GM19238 (cell line): Measurements from ENCODE around the gene CXCL9.
"Not testable (repeated sequence)": the region's sequence is repeated elsewhere in the genome, so short reads cannot be mapped to it uniquely, and the experiment has no call there.

Experiments
- DNase-seq: peaks from one replicate; pipeline ENCODE4 v3.0.0; 2011; ENCODE audit warnings: low spot score; ENCODE audit not compliant: insufficient read length

CXCL9 gene

GRCh38 chr4:76012388-76012801 lies 5.1 kb upstream of the CXCL9 start:
- DNase-seq, result no peak

- no peak for DNase-seq
Observed at GRCh38 chr4:76011700-76012387, 4.5 kb upstream of the CXCL9 start.

GRCh38 chr4:76011018-76011670 lies 3.8 kb upstream of the CXCL9 start:
- DNase-seq, result no peak

DNA sequence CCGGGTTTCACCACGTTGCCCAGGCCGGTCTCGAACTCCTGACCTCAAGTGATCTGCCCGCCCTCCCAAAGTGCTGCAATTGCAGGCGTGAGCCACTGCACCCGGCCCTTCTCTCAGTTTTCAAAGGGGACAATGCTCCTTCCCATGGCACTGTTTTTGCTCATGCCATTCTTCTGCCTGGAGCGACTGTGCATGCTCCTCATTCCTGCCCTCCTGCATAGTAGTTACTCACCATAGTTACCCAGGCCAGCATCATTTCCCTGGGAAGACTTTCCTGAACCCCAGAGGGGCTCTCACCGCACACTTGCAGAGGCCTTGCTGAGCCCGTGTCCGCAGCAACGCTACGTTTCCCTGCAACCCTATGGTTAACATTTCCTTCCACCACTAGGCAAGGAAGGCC lies 3.3 kb upstream of the CXCL9 start:
- no peak for DNase-seq

GRCh38 chr4:76009311-76009710 lies 2.0 kb upstream of the CXCL9 start:
- no peak for DNase-seq

- DNase-seq, result no peak
Observed at GRCh38 chr4:76003620-76004019, 3.7 kb downstream of the CXCL9 start.

GRCh38 chr4:76003035-76003434 lies 4.3 kb downstream of the CXCL9 start:
- no peak for DNase-seq

- no peak for DNase-seq
Observed at GRCh38 chr4:76002176-76002575, 5.1 kb downstream of the CXCL9 start.

DNA sequence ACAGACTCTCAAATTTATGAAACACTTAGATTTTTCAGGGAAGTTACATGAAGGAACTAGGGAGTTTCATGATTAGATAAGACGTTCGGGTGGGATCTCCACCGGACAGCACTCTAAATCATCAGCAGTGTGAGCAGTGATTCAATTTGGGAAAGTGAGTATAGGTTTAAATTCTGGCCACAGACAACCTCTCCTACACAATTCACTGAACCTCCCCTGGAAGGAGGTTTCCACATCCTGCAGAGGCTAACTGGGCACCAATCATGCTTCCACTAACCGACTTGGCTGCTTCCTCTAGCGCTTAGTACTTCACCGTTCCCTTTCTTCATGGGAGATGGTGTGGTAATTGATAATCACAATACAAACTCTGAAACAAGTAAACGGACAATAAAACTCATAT lies 5.6 kb downstream of the CXCL9 start:
- DNase-seq, result no peak

GRCh38 chr4:76000279-76000678 lies 7.0 kb downstream of the CXCL9 start:
- DNase-seq, result no peak

- not testable (repeated sequence) for DNase-seq
Observed at GRCh38 chr4:75998525-75999147, 8.7 kb downstream of the CXCL9 start.

DNA sequence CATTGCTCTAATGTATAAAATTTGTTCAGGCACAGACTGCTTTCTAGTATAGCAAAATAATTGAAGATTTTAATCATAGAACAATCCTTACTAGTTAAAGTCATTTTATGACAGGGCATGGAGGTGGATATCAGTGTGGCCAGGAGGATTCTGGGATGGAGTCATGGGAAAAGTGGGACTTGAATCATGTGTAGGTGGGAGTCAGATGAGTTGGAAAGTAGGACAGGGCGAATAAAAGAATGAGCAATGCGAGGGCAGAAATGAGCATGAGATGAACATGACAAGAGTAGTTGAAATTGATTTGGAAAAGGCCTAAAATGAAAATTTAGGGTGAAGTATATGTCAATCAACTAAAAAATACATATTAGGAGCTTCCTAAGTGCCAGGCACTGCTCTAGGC lies 9.4 kb downstream of the CXCL9 start:
- no peak for DNase-seq

DNA sequence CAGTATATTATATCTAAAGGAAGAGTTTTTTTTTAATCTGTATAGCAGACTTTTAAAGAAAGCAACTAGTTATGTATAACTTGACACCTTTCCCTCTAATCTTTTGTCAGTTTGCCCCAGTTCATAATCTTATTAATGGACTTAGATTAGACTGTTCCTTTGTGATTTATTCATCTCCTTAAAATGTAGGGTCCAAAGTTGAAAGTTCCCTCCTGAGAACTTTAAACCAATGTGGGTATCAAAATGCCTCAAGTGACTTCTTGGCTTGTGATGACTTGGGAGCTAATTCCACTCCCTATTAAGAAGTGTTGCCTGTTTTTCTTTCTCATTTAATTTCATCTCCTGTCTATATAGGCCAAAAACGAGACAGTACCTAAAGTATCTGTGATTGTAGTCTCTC lies 10.2 kb downstream of the CXCL9 start:
- DNase-seq, result no peak

DNA sequence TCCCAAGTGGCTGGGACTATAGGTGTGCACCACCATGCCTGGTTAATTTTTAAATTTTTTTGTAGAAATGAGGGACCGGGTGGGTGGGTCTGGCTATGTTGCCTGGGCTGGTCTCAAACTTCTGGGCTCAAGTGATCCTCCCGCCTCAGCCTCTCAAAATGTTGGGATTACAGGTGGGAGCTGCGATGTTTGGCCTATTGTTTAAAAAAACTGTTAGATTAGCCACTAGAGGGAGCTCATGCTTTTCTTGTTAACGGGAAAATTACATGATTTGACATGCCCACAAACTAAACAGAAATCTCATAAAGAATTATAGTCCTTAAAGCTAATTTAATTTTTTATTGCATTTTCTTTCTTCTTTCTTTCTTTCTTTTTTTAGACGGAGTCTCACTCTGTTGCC lies 11.6 kb downstream of the CXCL9 start:
- no peak for DNase-seq

DNA sequence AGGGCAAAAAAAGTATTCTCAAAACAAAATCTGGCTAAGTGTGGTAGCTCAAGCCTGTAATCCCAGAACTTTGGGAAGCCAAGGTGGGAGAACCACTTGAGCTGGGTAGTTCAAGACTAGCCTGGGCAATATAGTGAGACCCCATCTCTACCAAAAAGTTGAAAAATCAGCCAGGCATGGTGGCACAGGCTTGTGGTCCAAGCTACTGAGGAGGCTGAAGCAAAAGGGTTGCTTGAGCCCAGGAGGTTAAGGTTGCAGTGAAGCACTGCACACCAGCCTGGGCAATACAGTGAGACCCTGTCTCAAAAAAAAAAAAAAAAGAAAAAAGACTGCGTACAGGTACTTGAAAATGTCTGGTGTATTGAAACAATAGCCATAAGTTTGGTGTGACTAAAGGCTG lies 14.8 kb downstream of the CXCL9 start:
- no peak for DNase-seq

DNA sequence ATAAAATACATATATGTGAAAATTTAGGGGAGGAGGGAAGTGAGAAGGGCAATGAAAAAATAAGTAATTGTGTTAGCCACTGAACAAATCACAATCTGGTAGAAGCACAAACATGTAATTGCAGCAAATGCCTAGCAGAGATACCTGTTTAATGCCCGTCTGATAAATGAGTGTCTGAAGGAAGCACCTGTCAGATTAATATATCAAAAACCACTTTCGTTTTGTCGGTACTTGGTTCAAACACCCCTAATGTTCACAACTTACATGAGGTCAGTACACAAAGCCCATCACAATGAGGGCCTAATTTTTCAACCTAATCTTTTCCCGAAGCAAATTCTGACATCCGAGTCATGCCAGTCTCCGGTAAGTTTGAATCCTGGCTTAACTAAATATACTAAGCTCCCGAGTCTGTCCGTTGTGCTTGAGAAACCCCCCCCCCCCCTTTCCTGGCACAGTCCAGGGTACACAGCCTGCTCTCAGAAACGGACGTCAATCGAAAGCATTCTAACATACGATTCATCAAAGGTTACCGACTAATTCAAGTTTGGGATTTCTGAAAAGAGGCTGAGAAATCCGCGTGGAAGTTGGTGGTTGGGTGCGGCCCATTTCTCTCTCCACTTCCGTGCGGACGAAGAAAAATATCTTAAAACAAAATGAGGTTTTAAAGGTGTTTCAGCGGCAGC lies 17.3 kb downstream of the CXCL9 start:
- DNase-seq, result no peak

- DNase-seq, result no peak
Observed at GRCh38 chr4:75985116-75985515, 22.2 kb downstream of the CXCL9 start.

GRCh38 chr4:75980576-75980975 lies 26.7 kb downstream of the CXCL9 start:
- no peak for DNase-seq

- DNase-seq, result no peak
Observed at GRCh38 chr4:75976177-75976576, 31.1 kb downstream of the CXCL9 start.

DNA sequence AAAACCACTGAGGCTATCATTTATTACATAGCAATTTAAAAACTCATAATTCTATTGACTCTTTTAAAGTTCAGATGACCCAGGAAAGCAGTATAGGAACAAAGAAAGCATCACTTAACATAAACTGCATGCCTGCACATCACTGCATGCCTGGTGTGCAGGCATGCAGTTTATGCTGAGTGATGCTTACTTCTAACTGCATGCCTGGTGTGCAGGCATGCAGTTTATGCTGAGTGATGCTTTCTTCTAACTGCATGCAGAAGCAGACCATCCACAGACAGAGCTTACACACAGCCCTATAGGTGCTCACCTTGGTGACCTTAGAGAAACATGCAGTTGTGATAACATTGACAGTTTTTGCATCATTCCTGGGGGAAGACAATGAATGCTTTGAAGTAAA lies 33.5 kb downstream of the CXCL9 start:
- no peak for DNase-seq

DNA sequence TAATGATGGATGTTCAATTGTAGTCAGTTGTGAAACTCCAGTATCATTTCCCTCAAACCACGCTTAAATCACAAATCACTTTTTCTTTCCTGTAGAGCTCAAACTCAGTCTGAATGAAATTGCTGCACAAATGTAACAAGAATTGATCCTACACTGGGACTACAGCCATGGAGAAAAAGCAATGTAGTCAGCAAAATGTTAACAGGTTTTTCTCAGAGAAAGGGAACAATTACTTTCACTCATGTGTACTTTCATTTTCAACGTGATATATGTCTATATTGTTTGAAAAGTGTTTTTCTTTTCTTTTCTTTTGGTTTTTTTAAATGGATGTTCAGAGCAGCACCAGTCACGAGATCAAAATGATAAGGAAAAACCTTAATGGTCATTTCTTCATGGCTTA lies 39.2 kb downstream of the CXCL9 start:
- no peak for DNase-seq

- no peak for DNase-seq
Observed at GRCh38 chr4:75963558-75963957, 43.8 kb downstream of the CXCL9 start.
